ENCODE measurements around the gene NOS1.
"Not testable (repeated sequence)": the region's sequence is repeated elsewhere in the genome, so short reads cannot be mapped to it uniquely, and the experiment has no call there.

Gene NOS1

GRCh38 chr12:117255386-117255785 is 106.0 kb downstream of the NOS1 start:
- no peak for DNase-seq

GRCh38 chr12:117243488-117243887 is 117.9 kb downstream of the NOS1 start:
- no peak for DNase-seq

GRCh38 chr12:117241697-117242096 is 119.7 kb downstream of the NOS1 start:
- DNase-seq = no peak

- DNase-seq = no peak
These were observed 121.2 kb downstream of the NOS1 start for GRCh38 chr12:117240081-117240755.

GRCh38 chr12:117236456-117237001 is 124.9 kb downstream of the NOS1 start:
- peak; percentile 89 for DNase-seq

GRCh38 chr12:117235261-117235660 is 126.2 kb downstream of the NOS1 start:
- DNase-seq = no peak

- no peak for DNase-seq
These were observed 127.0 kb downstream of the NOS1 start for GRCh38 chr12:117234441-117234840.

GRCh38 chr12:117231750-117232149 is 129.7 kb downstream of the NOS1 start:
- DNase-seq = no peak

- no peak for DNase-seq
These were observed 133.2 kb downstream of the NOS1 start for GRCh38 chr12:117228239-117228638.

- DNase-seq = no peak
These were observed 134.3 kb downstream of the NOS1 start for GRCh38 chr12:117227000-117227653.

- no peak for DNase-seq
These were observed 134.9 kb downstream of the NOS1 start for GRCh38 chr12:117226505-117226904.

- no peak for DNase-seq
These were observed 136.2 kb downstream of the NOS1 start for GRCh38 chr12:117225179-117225578.

- not testable (repeated sequence) for DNase-seq
These were observed 140.5 kb downstream of the NOS1 start for GRCh38 chr12:117220947-117221346.

- DNase-seq = no peak
These were observed 143.3 kb downstream of the NOS1 start for GRCh38 chr12:117218149-117218548.

GRCh38 chr12:117216686-117217085 is 144.7 kb downstream of the NOS1 start:
- DNase-seq = no peak

- no peak for DNase-seq
These were observed 146.6 kb downstream of the NOS1 start for GRCh38 chr12:117214797-117215196.

- DNase-seq = no peak
These were observed 148.1 kb downstream of the NOS1 start for GRCh38 chr12:117213295-117213808.

GRCh38 chr12:117212563-117213190 is 148.7 kb downstream of the NOS1 start:
- peak; percentile 83 for DNase-seq

GRCh38 chr12:117210266-117210918 is 151.0 kb downstream of the NOS1 start:
- DNase-seq = no peak

- DNase-seq = no peak
These were observed 151.8 kb downstream of the NOS1 start for GRCh38 chr12:117209626-117210025.

- DNase-seq = no peak
These were observed 152.5 kb downstream of the NOS1 start for GRCh38 chr12:117208811-117209455.

GRCh38 chr12:117208206-117208605 is 153.2 kb downstream of the NOS1 start:
- no peak for DNase-seq

GRCh38 chr12:117207675-117208074 is 153.8 kb downstream of the NOS1 start:
- no peak for DNase-seq
